ENCODE measurements around the gene AFF3. TPM values are rescaled to one million over a fixed set of nuclear protein-coding genes. Genes with fewer than 3 reads are reported as not detected.
"Not testable (repeated sequence)": the region's sequence is repeated elsewhere in the genome, so short reads cannot be mapped to it uniquely, and the experiment has no call there.

The AFF3 gene
- total and polyA plus RNA-seq, 10 of the 15 experiments (the other 5 are each of a cell fraction or from before 2014, with no cell fraction given): 0.26 to 5.5 (median 3.0) TPM

GRCh38 chr2:100160396-100160795 is 18.0 kb upstream of the AFF3 start:
- no peak for TF ChIP-seq YY1 (IDR thresholded peaks at IDR 0.05; ENCODE audit: low read depth, low read length)
- TF ChIP-seq ZBED1 (IDR thresholded peaks at IDR 0.05; ENCODE audit: borderline replicate concordance): no peak
- Histone ChIP-seq H3K9ac (ENCODE audit: control insufficient read depth, insufficient read depth, low read length) (no peak overlapping the region), H3K9me3 (replicated peaks; ENCODE audit: control insufficient read depth, insufficient read depth, low read length) (peaks cover 12% of the 10 kb centered on the region; the same call in 2 of the 3 replicates), H3K27me3 (replicated peaks in 1 of 2; ENCODE audit: control insufficient read depth in 2 of 2, insufficient read depth in 2 of 2, low read length in 1 of 2) (no peaks in the 10 kb centered on the region; a peak in 1 of 4 replicates), H2AFZ (ENCODE audit: control insufficient read depth, low read depth, low read length) (no peak overlapping the region), H3K4me2 (ENCODE audit: control insufficient read depth, insufficient read depth) (no peak overlapping the region), H3K4me1 (ENCODE audit: control insufficient read depth, insufficient read depth, low read length) (no peaks in the 10 kb centered on the region), H4K20me1 (ENCODE audit: control insufficient read depth, insufficient read depth) (no peaks in the 10 kb centered on the region), H3K36me3 (ENCODE audit: control insufficient read depth in 2 of 2, insufficient read depth in 2 of 2, low read length in 1 of 2) (no peaks in the 10 kb centered on the region), H3K4me3 (no peak overlapping the region), H3K79me2 (ENCODE audit: control insufficient read depth, insufficient read depth, low read length) (no peaks in the 10 kb centered on the region), H3K27ac (ENCODE audit: control insufficient read depth, insufficient read depth) (no peak overlapping the region)
- 94% methylated on average over 1 of the region's 1 CpG for WGBS (ENCODE audit: insufficient coverage, insufficient replicate concordance, low lambda C conversion rate, missing lambda C conversion rate)
- in situ Hi-C loops (cut with MboI) (no loop called here), intact Hi-C loops (cut with micrococcal nuclease; ENCODE audit: unreplicated experiment) (no loop called here)
- POLR2A ChIA-PET: no interaction called here
- CTCF ChIA-PET: no interaction called here
- BruUV-seq (replicated peaks): no TSS peak
- FAIRE-seq (no peak), DNase-seq (ENCODE audit: low read depth, low spot score) (no peak), ATAC-seq (no peak)
- RAD21 ChIA-PET (ENCODE audit: unreplicated experiment): no interaction called here
- SMC1A ChIA-PET (ENCODE audit: uncharacterized antibody, unreplicated experiment): no interaction called here

DNA sequence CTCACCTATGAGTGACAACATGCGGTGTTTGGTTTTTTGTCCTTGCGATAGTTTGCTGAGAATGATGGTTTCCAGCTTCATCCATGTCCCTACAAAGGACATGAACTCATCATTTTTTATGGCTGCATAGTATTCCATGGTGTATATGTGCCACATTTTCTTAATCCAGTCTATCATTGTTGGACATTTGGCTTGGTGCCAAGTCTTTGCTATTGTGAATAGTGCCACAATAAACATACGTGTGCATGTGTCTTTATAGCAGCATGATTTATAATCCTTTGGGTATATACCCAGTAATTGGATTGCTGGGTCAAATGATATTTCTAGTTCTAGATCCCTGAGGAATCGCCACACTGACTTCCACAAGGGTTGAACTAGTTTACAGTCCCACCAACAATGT is 9.4 kb upstream of the AFF3 start:
- BruUV-seq (replicated peaks); FAIRE-seq; H4K20me1 ChIP-seq (ENCODE audit: control insufficient read depth, insufficient read depth); RAD21 ChIA-PET (ENCODE audit: unreplicated experiment); ATAC-seq; H3K4me1 ChIP-seq (ENCODE audit: control insufficient read depth, insufficient read depth, low read length); in situ Hi-C loops (cut with MboI); H3K9me3 ChIP-seq (replicated peaks; ENCODE audit: control insufficient read depth, insufficient read depth, low read length); H3K27ac ChIP-seq (ENCODE audit: control insufficient read depth, insufficient read depth); H3K36me3 ChIP-seq (ENCODE audit: control insufficient read depth in 2 of 2, insufficient read depth in 2 of 2, low read length in 1 of 2); intact Hi-C loops (cut with micrococcal nuclease; ENCODE audit: unreplicated experiment); SMC1A ChIA-PET (ENCODE audit: uncharacterized antibody, unreplicated experiment); H3K79me2 ChIP-seq (ENCODE audit: control insufficient read depth, insufficient read depth, low read length); H3K4me3 ChIP-seq; DNase-seq (ENCODE audit: low read depth, low spot score); POLR2A ChIA-PET; H3K4me2 ChIP-seq (ENCODE audit: control insufficient read depth, insufficient read depth); H3K9ac ChIP-seq (ENCODE audit: control insufficient read depth, insufficient read depth, low read length); H2AFZ ChIP-seq (ENCODE audit: control insufficient read depth, low read depth, low read length); CTCF ChIA-PET; H3K27me3 ChIP-seq (replicated peaks in 1 of 2; ENCODE audit: control insufficient read depth in 2 of 2, insufficient read depth in 2 of 2, low read length in 1 of 2): not testable (repeated sequence)
- WGBS (ENCODE audit: insufficient coverage, insufficient replicate concordance, low lambda C conversion rate, missing lambda C conversion rate): 75% methylated on average over 4 of the region's 4 CpGs

All from GM12878 (cell line).